DOHH2 (cell line): ENCODE measurements around the gene BBS7.

Experiments used
- H3F3A ChIP-seq: fragments of 200-600 bp; sonication (generic), shearing (Covaris generic); 2 replicates; pipeline ENCODE4 v1.6.0; 2016; ENCODE audit warnings: antibody characterized with exemption, mild to moderate bottlenecking; ENCODE audit not compliant: control insufficient read depth, insufficient read depth
- H3K27ac ChIP-seq: fragments of 200-600 bp; sonication (generic); 2 replicates; pipeline ENCODE4 v1.5.1; 2014; ENCODE audit warnings: low read depth, mild to moderate bottlenecking, low read length, moderate library complexity
- H3K27me3 ChIP-seq: fragments of 200-600 bp; sonication (generic); 2 replicates; pipeline ENCODE4 v1.6.1; 2014; ENCODE audit warnings: mild to moderate bottlenecking, low read length, mixed read lengths; ENCODE audit not compliant: control insufficient read depth
- H3K36me3 ChIP-seq: fragments of 200-600 bp; sonication (generic); 2 replicates; pipeline ENCODE4 v1.6.1; 2014; ENCODE audit warnings: mild to moderate bottlenecking, low read length, moderate library complexity, mixed read lengths; ENCODE audit not compliant: control insufficient read depth
- H3K4me1 ChIP-seq: fragments of 200-600 bp; sonication (generic); 2 replicates; pipeline ENCODE4 v1.6.1; 2014; ENCODE audit warnings: mild to moderate bottlenecking, low read length, mixed read lengths; ENCODE audit not compliant: control insufficient read depth
- H3K4me2 ChIP-seq: fragments of 200-600 bp; sonication (generic); 2 replicates; pipeline ENCODE4 v1.6.0; 2014; ENCODE audit warnings: mild to moderate bottlenecking, low read length, moderate library complexity
- H3K4me3 ChIP-seq: fragments of 200-600 bp; sonication (generic); 2 replicates; pipeline ENCODE4 v1.5.1; 2014; ENCODE audit warnings: mild to moderate bottlenecking, low read length, mixed read lengths
- H3K79me2 ChIP-seq: fragments of 200-600 bp; sonication (generic); 2 replicates; pipeline ENCODE4 v1.6.1; 2014; ENCODE audit warnings: mild to moderate bottlenecking, low read length, mixed read lengths; ENCODE audit not compliant: control insufficient read depth
- H3K9me2 ChIP-seq: fragments of 200-600 bp; sonication (generic); replicated peaks from 2 replicates; pipeline ENCODE4 v1.6.1; 2014; ENCODE audit warnings: mild to moderate bottlenecking, low read length, mixed read lengths; ENCODE audit not compliant: control insufficient read depth
- H3K9me3 ChIP-seq: fragments of 200-600 bp; sonication (generic); 2 replicates; pipeline ENCODE4 v1.6.1; 2014; ENCODE audit warnings: antibody characterized with exemption, low read length, mixed read lengths; ENCODE audit not compliant: control insufficient read depth, insufficient read depth
- H4K20me1 ChIP-seq: fragments of 200-600 bp; sonication (generic); 2 replicates; pipeline ENCODE4 v1.6.0; 2014; ENCODE audit warnings: low read depth, mild to moderate bottlenecking, antibody characterized with exemption, low read length, moderate library complexity; ENCODE audit not compliant: control insufficient read depth, insufficient read depth
- EZH2phosphoT487 ChIP-seq: fragments of 200-600 bp; sonication (generic); IDR thresholded peaks from 2 replicates; pipeline ENCODE4 v1.6.1; 2017; ENCODE audit warnings: borderline replicate concordance, mild to moderate bottlenecking, antibody characterized with exemption, low read length, moderate library complexity, mixed read lengths
- TF ChIP-seq, protein P1 (sequence below): fragments of 200-600 bp; sonication (generic); IDR thresholded peaks from one replicate; pipeline ENCODE4 v1.5.1; 2014; ENCODE audit warnings: antibody characterized with exemption, mild to moderate bottlenecking, low read depth, low read length; ENCODE audit not compliant: poor library complexity, severe bottlenecking

Gene BBS7

DNA sequence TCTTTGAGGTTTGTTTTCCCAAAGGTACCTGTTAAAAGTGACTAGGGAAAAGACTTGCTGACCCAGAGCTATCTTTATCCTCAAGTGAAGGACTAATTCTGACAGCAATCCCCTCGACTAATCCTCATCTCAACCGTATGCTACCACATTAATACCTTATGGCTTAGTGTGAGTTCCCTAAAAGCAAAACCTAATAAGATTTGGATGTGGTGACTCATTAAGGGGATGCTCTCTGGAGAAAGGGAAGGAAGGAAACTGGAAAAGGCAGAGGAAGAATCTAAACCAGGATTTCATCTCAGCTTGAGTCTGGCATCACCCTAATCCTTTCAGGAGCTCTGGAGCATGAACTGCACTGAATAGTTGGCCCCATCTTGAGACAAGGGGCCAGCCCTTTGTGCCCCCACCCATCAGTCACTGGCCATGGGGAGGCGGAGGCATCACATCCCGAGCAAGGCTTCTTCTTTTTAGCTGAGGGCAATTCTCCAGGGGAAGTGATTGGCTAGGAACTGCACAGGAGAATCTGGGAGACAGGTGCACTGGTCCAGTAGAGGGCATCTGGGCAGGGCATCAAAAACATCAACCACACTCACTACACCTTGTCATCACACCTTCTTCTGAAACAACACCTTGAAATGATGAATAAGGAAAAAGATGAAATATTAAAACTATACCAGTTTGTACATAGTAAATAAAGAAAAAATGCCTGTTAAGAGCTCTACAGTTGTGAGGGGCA is 6.9 kb upstream of the BBS7 start:
- H3K27me3 ChIP-seq, result peaks cover 15% of the 10 kb centered on the region
- H3K4me2 ChIP-seq, result no peak overlapping the region
- H3K9me2 ChIP-seq, result no peaks in the 10 kb centered on the region
- no peak overlapping the region for H3K4me3 ChIP-seq
- H4K20me1 ChIP-seq, result no peaks in the 10 kb centered on the region
- no peak overlapping the region for H3K27ac ChIP-seq
- no peaks in the 10 kb centered on the region for H3F3A ChIP-seq
- H3K36me3 ChIP-seq, result no peaks in the 10 kb centered on the region
- TF ChIP-seq, protein P1, sequence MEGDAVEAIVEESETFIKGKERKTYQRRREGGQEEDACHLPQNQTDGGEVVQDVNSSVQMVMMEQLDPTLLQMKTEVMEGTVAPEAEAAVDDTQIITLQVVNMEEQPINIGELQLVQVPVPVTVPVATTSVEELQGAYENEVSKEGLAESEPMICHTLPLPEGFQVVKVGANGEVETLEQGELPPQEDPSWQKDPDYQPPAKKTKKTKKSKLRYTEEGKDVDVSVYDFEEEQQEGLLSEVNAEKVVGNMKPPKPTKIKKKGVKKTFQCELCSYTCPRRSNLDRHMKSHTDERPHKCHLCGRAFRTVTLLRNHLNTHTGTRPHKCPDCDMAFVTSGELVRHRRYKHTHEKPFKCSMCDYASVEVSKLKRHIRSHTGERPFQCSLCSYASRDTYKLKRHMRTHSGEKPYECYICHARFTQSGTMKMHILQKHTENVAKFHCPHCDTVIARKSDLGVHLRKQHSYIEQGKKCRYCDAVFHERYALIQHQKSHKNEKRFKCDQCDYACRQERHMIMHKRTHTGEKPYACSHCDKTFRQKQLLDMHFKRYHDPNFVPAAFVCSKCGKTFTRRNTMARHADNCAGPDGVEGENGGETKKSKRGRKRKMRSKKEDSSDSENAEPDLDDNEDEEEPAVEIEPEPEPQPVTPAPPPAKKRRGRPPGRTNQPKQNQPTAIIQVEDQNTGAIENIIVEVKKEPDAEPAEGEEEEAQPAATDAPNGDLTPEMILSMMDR, result no peak
- no peak for TF ChIP-seq EZH2phosphoT487
- no peaks in the 10 kb centered on the region for H3K9me3 ChIP-seq
- H3K79me2 ChIP-seq, result no peaks in the 10 kb centered on the region
- no peaks in the 10 kb centered on the region for H3K4me1 ChIP-seq

DNA sequence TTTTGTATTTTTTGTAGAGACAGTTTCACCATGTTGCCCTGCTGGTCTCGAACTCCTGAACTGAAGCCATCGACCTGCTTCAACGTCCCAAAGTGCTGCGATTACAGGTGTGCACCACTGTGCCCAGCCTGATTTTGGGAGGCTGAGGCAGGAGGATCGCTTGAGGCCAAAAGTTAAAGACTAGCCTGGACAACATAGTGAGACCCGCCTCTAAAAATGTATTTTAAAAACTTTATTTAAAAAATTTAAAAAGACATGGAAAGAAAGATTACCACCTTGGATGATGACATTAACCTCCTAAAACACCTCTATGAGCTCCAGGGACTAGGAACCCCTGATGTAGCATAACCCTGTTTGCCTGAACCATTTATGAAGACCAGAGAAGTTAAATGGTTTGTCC is 5.8 kb upstream of the BBS7 start:
- no peaks in the 10 kb centered on the region for H3K9me2 ChIP-seq
- TF ChIP-seq, protein P1, result no peak
- no peaks in the 10 kb centered on the region for H3K36me3 ChIP-seq
- no peaks in the 10 kb centered on the region for H3K79me2 ChIP-seq
- H4K20me1 ChIP-seq, result no peaks in the 10 kb centered on the region
- H3K4me3 ChIP-seq, result no peak overlapping the region
- no peaks in the 10 kb centered on the region for H3K9me3 ChIP-seq
- H3K27me3 ChIP-seq, result peaks cover 8% of the 10 kb centered on the region
- no peak overlapping the region for H3K27ac ChIP-seq
- no peak overlapping the region for H3K4me2 ChIP-seq
- no peaks in the 10 kb centered on the region; the same call in 1 of the 2 replicates for H3K4me1 ChIP-seq
- no peaks in the 10 kb centered on the region for H3F3A ChIP-seq

DNA sequence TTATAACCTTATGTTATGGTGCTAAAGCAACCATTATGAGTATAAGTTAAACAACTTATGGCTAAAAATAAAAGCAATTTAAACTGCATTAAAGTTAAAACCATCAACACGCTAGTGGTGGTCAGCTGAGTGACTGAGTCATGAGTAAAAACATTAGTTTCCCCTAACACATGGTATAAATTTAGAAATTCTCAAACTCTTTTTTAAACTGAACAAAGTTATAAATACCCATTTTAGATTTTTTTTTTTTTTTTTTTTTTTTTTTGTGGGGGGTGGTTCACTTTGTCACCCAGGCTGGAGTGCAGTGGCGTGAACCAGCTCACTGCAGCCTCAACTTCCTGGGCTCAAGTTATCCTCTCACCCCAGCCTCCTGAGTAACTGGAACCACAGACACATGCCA is 5.4 kb upstream of the BBS7 start:
- Histone ChIP-seq H3K79me2 (no peaks in the 10 kb centered on the region), H3K36me3 (no peaks in the 10 kb centered on the region), H3K27me3 (peaks cover 6% of the 10 kb centered on the region), H3K9me2 (no peaks in the 10 kb centered on the region), H3F3A (no peaks in the 10 kb centered on the region), H3K4me2 (no peak overlapping the region), H3K27ac (no peak overlapping the region), H3K4me1 (peaks cover 4% of the 10 kb centered on the region), H4K20me1 (no peaks in the 10 kb centered on the region), H3K4me3 (no peak overlapping the region), H3K9me3 (no peaks in the 10 kb centered on the region)
- TF ChIP-seq EZH2phosphoT487, result no peak
- TF ChIP-seq, protein P1, result no peak
